HepG2 (cell line): ENCODE results near the gene KIAA0319L. TPM values are rescaled to one million over a fixed set of nuclear protein-coding genes. Genes with fewer than 3 reads are reported as not detected.
A peak's percentile ranks its signal among the peaks of the same experiment; 100 is the strongest.

Experiments
- ATAC-seq: fragments of 200-7000 bp; cut with Tn5 transposase; 3 replicates; pipeline ENCODE4 v1.9.1; 2020; ENCODE audit warnings: mild to moderate bottlenecking, moderate library complexity
- BruUV-seq: library from RNA; stranded (reverse); fragments of 400-500 nt; replicated peaks from 2 replicates; lab custom pipeline; 2021; lab: Mats Ljungman, UMichigan
- CTCF ChIA-PET: fragments of 300-600 bp; formaldehyde crosslinking; extraction: SDS; loops from one replicate; lab custom pipeline; 2021; ENCODE audit warnings: low total read pairs, inconsistent platforms, low intra/inter-chr PET ratio; lab: Yijun Ruan, JAX
- POLR2A ChIA-PET: fragments of 350-600 bp; sonication (Branson Sonifier 250); formaldehyde crosslinking; loops from one replicate; lab custom pipeline; 2020; ENCODE audit warnings: antibody characterized with exemption, inconsistent platforms; lab: Yijun Ruan, JAX
- DNase-seq: peaks from one replicate; pipeline ENCODE4 v3.0.0-alpha.2; 2015; ENCODE audit warnings: low spot score
- FAIRE-seq: peaks from 3 replicates; lab custom pipeline; 2011; peaks lifted over from hg19 to GRCh38; lab: Jason Lieb, UNC
- H2AFZ ChIP-seq: one replicate; pipeline ENCODE4 v1.6.1; 2011; ENCODE audit warnings: low read length, inconsistent platforms
- H3K27ac ChIP-seq: fragments of 300-600 bp; 3 replicates; pipeline ENCODE4 v1.8.0; 2011; ENCODE audit warnings: mixed run types, mild to moderate bottlenecking, mixed read lengths, low read length, inconsistent platforms; ENCODE audit not compliant: insufficient read depth; ENCODE audit errors: extremely low read length
- H3K27me3 ChIP-seq, 2 experiments: fragments of 200-600 bp in 1 of 2; 2 replicates in 1 of 2; 3 replicates in 1 of 2; pipeline versions ENCODE4 v1.6.0 to v1.8.0; 2011; ENCODE audit warnings: low read length in 2 of 2, mild to moderate bottlenecking in 2 of 2, moderate library complexity in 2 of 2, inconsistent platforms in 1 of 2; ENCODE audit not compliant: insufficient read depth in 2 of 2, control insufficient read depth in 1 of 2
- H3K36me3 ChIP-seq, 2 experiments: fragments of 200-600 bp in 1 of 2; replicated peaks in 1 of 2; 2 replicates in 1 of 2; 3 replicates in 1 of 2; pipeline versions ENCODE4 v1.5.1 to v1.8.0; 2011; ENCODE audit warnings: low read length in 2 of 2, inconsistent platforms in 1 of 2; ENCODE audit not compliant: insufficient read depth in 2 of 2, control insufficient read depth in 1 of 2
- H3K4me1 ChIP-seq: 2 replicates; pipeline ENCODE4 v1.5.1; 2012; ENCODE audit warnings: low read length, inconsistent platforms; ENCODE audit not compliant: insufficient read depth
- H3K4me2 ChIP-seq: 2 replicates; pipeline ENCODE4 v1.6.0; 2011; ENCODE audit warnings: low read depth, low read length, inconsistent platforms
- H3K4me3 ChIP-seq, 3 experiments: fragments of 200-600 bp in 1 of 3; sonication (generic), shearing (Covaris generic) in 1 of 3; replicated peaks in 1 of 3; 2 replicates each; pipeline ENCODE4 v1.5.1; 2011 to 2016; ENCODE audit warnings: low read length in 3 of 3, inconsistent platforms in 2 of 3, low read depth in 2 of 3, mild to moderate bottlenecking in 2 of 3, control low read depth in 1 of 3, mixed read lengths in 1 of 3; ENCODE audit not compliant: insufficient read depth in 1 of 3
- H3K79me2 ChIP-seq: one replicate; pipeline ENCODE4 v1.6.1; 2011; ENCODE audit warnings: low read length, inconsistent platforms; ENCODE audit not compliant: insufficient read depth
- H3K9ac ChIP-seq: 2 replicates; pipeline ENCODE4 v1.6.0; 2011; ENCODE audit warnings: mild to moderate bottlenecking, low read depth, low read length, inconsistent platforms; ENCODE audit not compliant: insufficient read depth
- H3K9me3 ChIP-seq: 2 replicates; pipeline ENCODE4 v1.5.1; 2012; ENCODE audit warnings: mild to moderate bottlenecking, low read length
- H4K20me1 ChIP-seq: 2 replicates; pipeline ENCODE4 v1.6.0; 2011; ENCODE audit warnings: inconsistent platforms, mild to moderate bottlenecking, low read length, moderate library complexity; ENCODE audit not compliant: insufficient read depth
- CBX1 ChIP-seq: IDR thresholded peaks from one replicate; pipeline ENCODE4 v1.6.1; 2016; ENCODE audit warnings: antibody characterized with exemption, low read depth
- ZNF121 ChIP-seq: sonication (generic); formaldehyde crosslinking; IDR thresholded peaks from 2 replicates; pipeline ENCODE4 v1.5.0; 2020; ENCODE audit warnings: mild to moderate bottlenecking, missing genetic modification reagents
- ZNF142 ChIP-seq: sonication (generic); formaldehyde crosslinking; IDR thresholded peaks from 2 replicates; pipeline ENCODE4 v1.4.0; 2020; ENCODE audit warnings: missing genetic modification reagents
- ZNF335 ChIP-seq: sonication (generic); formaldehyde crosslinking; IDR thresholded peaks from 2 replicates; pipeline ENCODE4 v1.4.0; 2020; ENCODE audit warnings: missing genetic modification reagents
- ZXDC ChIP-seq: sonication (generic); formaldehyde crosslinking; IDR thresholded peaks from 2 replicates; pipeline ENCODE4 v1.5.0; 2020; ENCODE audit warnings: mild to moderate bottlenecking, missing genetic modification reagents
- WGBS: methylation state at CpG from one replicate; pipeline ENCODE4 v1.1.6; 2017; ENCODE audit warnings: low lambda C conversion rate; 5-methylcytosine and 5-hydroxymethylcytosine counted together
- in situ Hi-C: cut with HindIII; loops from 2 replicates; pipeline ENCODE4 v1.10.0; 2017; ENCODE audit warnings: low pct_unique_long_range_greater_than_20kb; ENCODE audit not compliant: extremely low pct_ligation_motif_present
- intact Hi-C: fragments of 100-400 bp; cut with micrococcal nuclease; formaldehyde crosslinking; loops from one replicate; pipeline ENCODE4 v1.10.0; 2022; ENCODE audit not compliant: unreplicated experiment
- polyA plus RNA-seq, 8 experiments: library from polyadenylated mRNA; depleted of rRNA in 3 of 8; stranded (reverse) in 7 of 8; unstranded in 1 of 8; fragments of >200 nt; fragmentation: Illumina TruSeq in 4 of 8; extraction: Trizol in 4 of 8; gene quantifications; 2 replicates each; pipeline versions ENCODE4 v1.2.1 to v1.2.3, GENCODE V29; 2011 to 2016; ENCODE audit warnings: low read depth in 4 of 8, missing spikeins in 1 of 8, mixed read lengths in 1 of 8; ENCODE audit not compliant: insufficient read depth in 1 of 8
- total RNA-seq, 5 experiments: library from RNA; depleted of rRNA; stranded (reverse); fragments of >200 nt; fragmentation: Illumina TruSeq; extraction: Trizol; gene quantifications; 2 replicates each; pipeline ENCODE4 v1.2.3, GENCODE V29; 2016; ENCODE audit warnings: low read depth in 1 of 5

The KIAA0319L gene
- total and polyA plus RNA-seq, 2 of the 13 experiments (the other 11 are each of a cell fraction or from before 2014, with no cell fraction given) = 33.4 to 82.6 TPM

- TF ChIP-seq CBX1 (no peak), ZNF142 (no peak)
These were observed 39.0 kb downstream of the KIAA0319L start (continued) for GRCh38 chr1:35518183-35518582.

- intact Hi-C loops = no loop called here
- H3K36me3 ChIP-seq = peaks cover 5 to 9% of the 10 kb centered on the region in 2 experiments
- no peak overlapping the region for H3K27ac ChIP-seq
- H3K9ac ChIP-seq = no peak overlapping the region
- no peak overlapping the region for H2AFZ ChIP-seq
- FAIRE-seq (no peak), ATAC-seq (no peak), DNase-seq (no peak)
- ChIA-PET POLR2A (no interaction called here), CTCF (no interaction called here)
- TF ChIP-seq ZNF335 (CRISPR knock-in tag) (no peak), ZNF121 (peak; percentile 52; the same call in 1 of the 2 replicates), ZXDC (CRISPR knock-in tag) (no peak)
- H3K79me2 ChIP-seq = peaks cover 15% of the 10 kb centered on the region
- no TSS peak for BruUV-seq
- peaks cover 8% of the 10 kb centered on the region; the same call in 1 of the 2 replicates for H3K9me3 ChIP-seq
- H3K4me3 ChIP-seq = no peak overlapping the region
- H3K4me1 ChIP-seq = peaks cover 14% of the 10 kb centered on the region
- H3K27me3 ChIP-seq = no peaks in the 10 kb centered on the region
- H4K20me1 ChIP-seq = 0 out of 2 replicates have a peak, but pooled peaks cover 3% of the 10 kb centered on the region
- no peak overlapping the region for H3K4me2 ChIP-seq
- 99% methylated on average over 2 of the region's 2 CpGs for WGBS
- in situ Hi-C loops = no loop called here
These were observed 45.9 kb downstream of the KIAA0319L start for GRCh38 chr1:35511305-35511704.
